WTC11 (cell line): ENCODE results near the gene RANGRF. TPM values are rescaled to one million over a fixed set of nuclear protein-coding genes. Genes with fewer than 3 reads are reported as not detected.

Experiments
- ATAC-seq: fragments of 200-7000 bp; cut with Tn5 transposase; 2 replicates; pipeline ENCODE4 v1.10.0; 2021; ENCODE audit warnings: mild to moderate bottlenecking, moderate library complexity
- CTCF ChIA-PET: fragments of 300-600 bp; sonication (Branson Sonifier 250); formaldehyde crosslinking; loops from one replicate; lab custom pipeline; 2021; ENCODE audit warnings: antibody characterized with exemption; lab: Charles Lee
- POLR2A ChIA-PET: fragments of 350-600 bp; sonication (Branson Sonifier 250); formaldehyde crosslinking; loops from one replicate; lab custom pipeline; 2021; ENCODE audit warnings: antibody characterized with exemption; lab: Charles Lee
- DNase-seq: peaks from one replicate; pipeline ENCODE4 v3.0.0; 2021; ENCODE audit warnings: low spot score
- H3K27ac Mint-ChIP-seq: 2 replicates; pipeline ENCODE4 v1.8.0; 2021; ENCODE audit warnings: mixed read lengths
- H3K27me3 Mint-ChIP-seq: 2 replicates; pipeline ENCODE4 v1.8.0; 2021; ENCODE audit warnings: low read depth, mild to moderate bottlenecking, moderate library complexity, mixed read lengths
- H3K36me3 Mint-ChIP-seq: 2 replicates; pipeline ENCODE4 v1.8.0; 2021; ENCODE audit warnings: mixed read lengths
- H3K4me1 Mint-ChIP-seq: 2 replicates; pipeline ENCODE4 v1.8.0; 2022; ENCODE audit warnings: mixed read lengths
- H3K4me3 Mint-ChIP-seq: 2 replicates; pipeline ENCODE4 v1.8.0; 2021; ENCODE audit warnings: mild to moderate bottlenecking, moderate library complexity, mixed read lengths
- H3K9me3 Mint-ChIP-seq: 2 replicates; pipeline ENCODE4 v1.8.0; 2021; ENCODE audit warnings: mixed read lengths
- AR ChIP-seq: fragments of 250-450 bp; sonication (Bioruptor Pico); IDR thresholded peaks from 2 replicates; pipeline ENCODE4 v1.9.0; 2021; ENCODE audit warnings: mild to moderate bottlenecking
- CREM ChIP-seq: sonication (generic); formaldehyde crosslinking; IDR thresholded peaks from 2 replicates; pipeline ENCODE4 v1.8.1; 2022; ENCODE audit warnings: mild to moderate bottlenecking, missing genetic modification reagents, moderate library complexity
- EMX1 ChIP-seq: fragments of 250-450 bp; sonication (Bioruptor Pico); IDR thresholded peaks from 2 replicates; pipeline ENCODE4 v1.8.0; 2021; ENCODE audit warnings: mild to moderate bottlenecking
- FOXK1 ChIP-seq: sonication (generic); formaldehyde crosslinking; IDR thresholded peaks from 2 replicates; pipeline ENCODE4 v1.8.0; 2022; ENCODE audit warnings: mild to moderate bottlenecking, moderate library complexity, missing genetic modification reagents
- GABPB1 ChIP-seq: sonication (generic); formaldehyde crosslinking; IDR thresholded peaks from 2 replicates; pipeline ENCODE4 v1.8.1; 2023; ENCODE audit warnings: mild to moderate bottlenecking, missing genetic modification reagents
- IRF2 ChIP-seq: sonication (generic); formaldehyde crosslinking; IDR thresholded peaks from 2 replicates; pipeline ENCODE4 v1.8.0; 2022; ENCODE audit warnings: low read depth, missing genetic modification reagents, borderline replicate concordance
- NFE2L1 ChIP-seq: sonication (generic); formaldehyde crosslinking; IDR thresholded peaks from 2 replicates; pipeline ENCODE4 v1.8.1; 2023; ENCODE audit warnings: missing genetic modification reagents
- NR1H2 ChIP-seq: sonication (generic); formaldehyde crosslinking; IDR thresholded peaks from 2 replicates; pipeline ENCODE4 v1.9.0; 2021; ENCODE audit warnings: mild to moderate bottlenecking, moderate library complexity, missing genetic modification reagents
- RELA ChIP-seq: sonication (generic); formaldehyde crosslinking; IDR thresholded peaks from 2 replicates; pipeline ENCODE4 v1.8.1; 2022; ENCODE audit warnings: missing genetic modification reagents, mild to moderate bottlenecking, borderline replicate concordance
- SMAD4 ChIP-seq: sonication (generic); formaldehyde crosslinking; IDR thresholded peaks from 2 replicates; pipeline ENCODE4 v1.8.0; 2022; ENCODE audit warnings: mild to moderate bottlenecking, missing genetic modification reagents
- ZNF121 ChIP-seq: sonication (generic); formaldehyde crosslinking; IDR thresholded peaks from 2 replicates; pipeline ENCODE4 v1.8.0; 2023; ENCODE audit warnings: missing genetic modification reagents
- ZNF219 ChIP-seq: sonication (generic); formaldehyde crosslinking; IDR thresholded peaks from 2 replicates; pipeline ENCODE4 v1.8.0; 2023; ENCODE audit warnings: missing genetic modification reagents, mild to moderate bottlenecking, borderline replicate concordance
- ZNF671 ChIP-seq: fragments of 250-450 bp; sonication (Bioruptor Pico); IDR thresholded peaks from 2 replicates; pipeline ENCODE4 v1.8.0; 2021; ENCODE audit warnings: mild to moderate bottlenecking
- total RNA-seq: library from RNA; stranded (reverse); gene quantifications from 3 replicates; pipeline ENCODE4 v1.2.3, GENCODE V29; 2021
- TF ChIP-seq, protein P1 (sequence below): sonication (generic); formaldehyde crosslinking; IDR thresholded peaks from 2 replicates; pipeline ENCODE4 v1.8.1; 2022; ENCODE audit warnings: missing genetic modification reagents, borderline replicate concordance
- TF ChIP-seq, protein P2 (sequence below): sonication (generic); formaldehyde crosslinking; IDR thresholded peaks from 2 replicates; pipeline ENCODE4 v1.8.1; 2023; ENCODE audit warnings: mild to moderate bottlenecking, missing genetic modification reagents
- TF ChIP-seq, protein P3 (sequence below): sonication (generic); formaldehyde crosslinking; IDR thresholded peaks from 2 replicates; pipeline ENCODE4 v1.8.0; 2022; ENCODE audit warnings: mild to moderate bottlenecking, missing genetic modification reagents
- TF ChIP-seq, protein P4 (sequence below): sonication (generic); formaldehyde crosslinking; conservative IDR thresholded peaks from 2 replicates; pipeline ENCODE4 v1.8.1; 2022; ENCODE audit warnings: mild to moderate bottlenecking, missing genetic modification reagents
- TF ChIP-seq, protein P5 (sequence below): sonication (generic); formaldehyde crosslinking; IDR thresholded peaks from 2 replicates; pipeline ENCODE4 v1.8.0; 2023; ENCODE audit warnings: mild to moderate bottlenecking, missing genetic modification reagents

Gene RANGRF
- total RNA-seq, 1 experiment from 2014 or later: 32.7 TPM

- Mint-ChIP-seq H3K4me3 (no peak overlapping the region), H3K27me3 (peaks cover 24% of the 10 kb centered on the region), H3K27ac (no peak overlapping the region), H3K4me1 (peaks cover 19% of the 10 kb centered on the region), H3K36me3 (no peaks in the 10 kb centered on the region), H3K9me3 (no peaks in the 10 kb centered on the region)
- no peak for DNase-seq
- POLR2A ChIA-PET: no interaction called here
- CTCF ChIA-PET: interaction anchor here (1.2 to 1.6 kb wide), 2 partner anchors 19 to 21 kb away, joined by 3 read pairs; no protein-coding TSS in a partner anchor
- TF ChIP-seq CREM: no peak
- TF ChIP-seq RELA: no peak
- TF ChIP-seq EMX1 (CRISPR knock-in tag): no peak
- TF ChIP-seq SMAD4: no peak
- no peak for TF ChIP-seq AR (CRISPR knock-in tag)
- no peak for TF ChIP-seq ZNF121 (CRISPR knock-in tag)
- ATAC-seq: no peak
Measured at GRCh38 chr17:8322061-8322460, 33.6 kb downstream of the RANGRF start.

DNA sequence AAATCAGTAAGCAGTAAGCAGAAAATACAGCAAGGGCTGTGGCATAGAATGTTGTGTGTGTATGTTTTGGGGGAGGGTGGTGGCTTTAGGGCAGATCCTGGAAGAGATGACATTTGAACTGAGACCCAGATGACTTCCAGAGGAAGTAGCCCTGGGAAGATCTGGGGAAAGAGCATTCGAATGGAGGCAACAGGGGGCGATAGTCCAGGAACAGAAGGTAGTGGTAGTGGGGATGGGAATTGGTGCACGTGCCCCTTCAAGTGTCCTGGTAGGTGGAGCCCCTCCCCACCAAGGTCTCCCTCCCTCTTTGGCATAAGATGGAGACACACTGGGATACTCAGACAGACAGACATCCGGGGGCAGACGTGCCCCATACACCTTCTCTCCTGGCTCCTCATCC lies 35.7 kb downstream of the RANGRF start:
- TF ChIP-seq, protein P1, sequence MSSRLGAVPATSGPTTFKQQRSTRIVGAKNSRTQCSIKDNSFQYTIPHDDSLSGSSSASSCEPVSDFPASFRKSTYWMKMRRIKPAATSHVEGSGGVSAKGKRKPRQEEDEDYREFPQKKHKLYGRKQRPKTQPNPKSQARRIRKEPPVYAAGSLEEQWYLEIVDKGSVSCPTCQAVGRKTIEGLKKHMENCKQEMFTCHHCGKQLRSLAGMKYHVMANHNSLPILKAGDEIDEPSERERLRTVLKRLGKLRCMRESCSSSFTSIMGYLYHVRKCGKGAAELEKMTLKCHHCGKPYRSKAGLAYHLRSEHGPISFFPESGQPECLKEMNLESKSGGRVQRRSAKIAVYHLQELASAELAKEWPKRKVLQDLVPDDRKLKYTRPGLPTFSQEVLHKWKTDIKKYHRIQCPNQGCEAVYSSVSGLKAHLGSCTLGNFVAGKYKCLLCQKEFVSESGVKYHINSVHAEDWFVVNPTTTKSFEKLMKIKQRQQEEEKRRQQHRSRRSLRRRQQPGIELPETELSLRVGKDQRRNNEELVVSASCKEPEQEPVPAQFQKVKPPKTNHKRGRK (CRISPR knock-in tag): no peak
- no peak for TF ChIP-seq GABPB1 (CRISPR knock-in tag)
- no peak for TF ChIP-seq FOXK1
- TF ChIP-seq, protein P2, sequence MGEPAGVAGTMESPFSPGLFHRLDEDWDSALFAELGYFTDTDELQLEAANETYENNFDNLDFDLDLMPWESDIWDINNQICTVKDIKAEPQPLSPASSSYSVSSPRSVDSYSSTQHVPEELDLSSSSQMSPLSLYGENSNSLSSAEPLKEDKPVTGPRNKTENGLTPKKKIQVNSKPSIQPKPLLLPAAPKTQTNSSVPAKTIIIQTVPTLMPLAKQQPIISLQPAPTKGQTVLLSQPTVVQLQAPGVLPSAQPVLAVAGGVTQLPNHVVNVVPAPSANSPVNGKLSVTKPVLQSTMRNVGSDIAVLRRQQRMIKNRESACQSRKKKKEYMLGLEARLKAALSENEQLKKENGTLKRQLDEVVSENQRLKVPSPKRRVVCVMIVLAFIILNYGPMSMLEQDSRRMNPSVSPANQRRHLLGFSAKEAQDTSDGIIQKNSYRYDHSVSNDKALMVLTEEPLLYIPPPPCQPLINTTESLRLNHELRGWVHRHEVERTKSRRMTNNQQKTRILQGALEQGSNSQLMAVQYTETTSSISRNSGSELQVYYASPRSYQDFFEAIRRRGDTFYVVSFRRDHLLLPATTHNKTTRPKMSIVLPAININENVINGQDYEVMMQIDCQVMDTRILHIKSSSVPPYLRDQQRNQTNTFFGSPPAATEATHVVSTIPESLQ: no peak
- TF ChIP-seq, protein P3, sequence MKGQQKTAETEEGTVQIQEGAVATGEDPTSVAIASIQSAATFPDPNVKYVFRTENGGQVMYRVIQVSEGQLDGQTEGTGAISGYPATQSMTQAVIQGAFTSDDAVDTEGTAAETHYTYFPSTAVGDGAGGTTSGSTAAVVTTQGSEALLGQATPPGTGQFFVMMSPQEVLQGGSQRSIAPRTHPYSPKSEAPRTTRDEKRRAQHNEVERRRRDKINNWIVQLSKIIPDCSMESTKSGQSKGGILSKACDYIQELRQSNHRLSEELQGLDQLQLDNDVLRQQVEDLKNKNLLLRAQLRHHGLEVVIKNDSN (CRISPR knock-in tag): no peak
- TF ChIP-seq ZNF219: no peak
- TF ChIP-seq NFE2L1 (CRISPR knock-in tag): no peak
- TF ChIP-seq, protein P4, sequence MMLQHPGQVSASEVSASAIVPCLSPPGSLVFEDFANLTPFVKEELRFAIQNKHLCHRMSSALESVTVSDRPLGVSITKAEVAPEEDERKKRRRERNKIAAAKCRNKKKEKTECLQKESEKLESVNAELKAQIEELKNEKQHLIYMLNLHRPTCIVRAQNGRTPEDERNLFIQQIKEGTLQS (CRISPR knock-in tag): no peak
- TF ChIP-seq, protein P5, sequence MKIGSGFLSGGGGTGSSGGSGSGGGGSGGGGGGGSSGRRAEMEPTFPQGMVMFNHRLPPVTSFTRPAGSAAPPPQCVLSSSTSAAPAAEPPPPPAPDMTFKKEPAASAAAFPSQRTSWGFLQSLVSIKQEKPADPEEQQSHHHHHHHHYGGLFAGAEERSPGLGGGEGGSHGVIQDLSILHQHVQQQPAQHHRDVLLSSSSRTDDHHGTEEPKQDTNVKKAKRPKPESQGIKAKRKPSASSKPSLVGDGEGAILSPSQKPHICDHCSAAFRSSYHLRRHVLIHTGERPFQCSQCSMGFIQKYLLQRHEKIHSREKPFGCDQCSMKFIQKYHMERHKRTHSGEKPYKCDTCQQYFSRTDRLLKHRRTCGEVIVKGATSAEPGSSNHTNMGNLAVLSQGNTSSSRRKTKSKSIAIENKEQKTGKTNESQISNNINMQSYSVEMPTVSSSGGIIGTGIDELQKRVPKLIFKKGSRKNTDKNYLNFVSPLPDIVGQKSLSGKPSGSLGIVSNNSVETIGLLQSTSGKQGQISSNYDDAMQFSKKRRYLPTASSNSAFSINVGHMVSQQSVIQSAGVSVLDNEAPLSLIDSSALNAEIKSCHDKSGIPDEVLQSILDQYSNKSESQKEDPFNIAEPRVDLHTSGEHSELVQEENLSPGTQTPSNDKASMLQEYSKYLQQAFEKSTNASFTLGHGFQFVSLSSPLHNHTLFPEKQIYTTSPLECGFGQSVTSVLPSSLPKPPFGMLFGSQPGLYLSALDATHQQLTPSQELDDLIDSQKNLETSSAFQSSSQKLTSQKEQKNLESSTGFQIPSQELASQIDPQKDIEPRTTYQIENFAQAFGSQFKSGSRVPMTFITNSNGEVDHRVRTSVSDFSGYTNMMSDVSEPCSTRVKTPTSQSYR (CRISPR knock-in tag): no peak
- TF ChIP-seq IRF2 (CRISPR knock-in tag): no peak
- no peak for TF ChIP-seq CREM
- no peak for TF ChIP-seq NR1H2 (CRISPR knock-in tag)
- no peak for TF ChIP-seq ZNF671 (CRISPR knock-in tag)
- TF ChIP-seq, all 79 proteins: peak for 0
- DNase-seq (no peak), ATAC-seq (no peak)
- ChIA-PET CTCF (no interaction called here), POLR2A (no interaction called here)
- Mint-ChIP-seq H3K4me3 (no peak overlapping the region), H3K27ac (no peak overlapping the region), H3K36me3 (no peaks in the 10 kb centered on the region), H3K27me3 (peaks cover 37% of the 10 kb centered on the region), H3K9me3 (no peaks in the 10 kb centered on the region), H3K4me1 (peaks cover 19% of the 10 kb centered on the region)
